ENCODE data around the gene HOXB5. TPM values are rescaled to one million over a fixed set of nuclear protein-coding genes. Genes with fewer than 3 reads are reported as not detected.
A peak's percentile ranks its signal among the peaks of the same experiment; 100 is the strongest.

The HOXB5 gene
- total RNA-seq, 1 donor from 2014 or later, result 3.9 TPM

GRCh38 chr17:48598736-48599135, 5.2 kb upstream of the HOXB5 start:
- DNase-seq (no peak), ATAC-seq (no peak)
- Histone ChIP-seq H3K27ac (no peak overlapping the region), H3K9me3 (no peaks in the 10 kb centered on the region), H3K27me3 (ENCODE audit: low read depth) (peaks cover 97% of the 10 kb centered on the region), H3K36me3 (peaks cover 5% of the 10 kb centered on the region), H3K4me3 (peak overlapping the region; percentile 63), H3K4me1 (peaks cover 35% of the 10 kb centered on the region)
- no peak for TF ChIP-seq CTCF (IDR thresholded peaks at IDR 0.05)
- intact Hi-C loops (cut with DNase I), result no loop called here

- Histone ChIP-seq H3K4me3 (peak overlapping the region; percentile 63), H3K36me3 (peaks cover 5% of the 10 kb centered on the region), H3K4me1 (peaks cover 38% of the 10 kb centered on the region), H3K9me3 (no peaks in the 10 kb centered on the region), H3K27me3 (ENCODE audit: low read depth) (peaks cover 94% of the 10 kb centered on the region), H3K27ac (peak overlapping the region; percentile 74)
- TF ChIP-seq CTCF (IDR thresholded peaks at IDR 0.05), result no peak
- intact Hi-C loops (cut with DNase I), result no loop called here
- DNase-seq (peak; percentile 69), ATAC-seq (peak; percentile 58 to 60)
Measured at GRCh38 chr17:48597778-48598631, 4.4 kb upstream of the HOXB5 start.

GRCh38 chr17:48597528-48597777, 3.9 kb upstream of the HOXB5 start:
- Histone ChIP-seq H3K36me3 (peaks cover 5% of the 10 kb centered on the region), H3K4me3 (peak overlapping the region; percentile 63), H3K9me3 (no peaks in the 10 kb centered on the region), H3K27me3 (ENCODE audit: low read depth) (peaks cover 94% of the 10 kb centered on the region), H3K4me1 (peaks cover 37% of the 10 kb centered on the region), H3K27ac (peak overlapping the region; percentile 74)
- intact Hi-C loops (cut with DNase I), result no loop called here
- DNase-seq (no peak), ATAC-seq (no peak)
- no peak for TF ChIP-seq CTCF (IDR thresholded peaks at IDR 0.05)

GRCh38 chr17:48596735-48597527, 3.4 kb upstream of the HOXB5 start:
- TF ChIP-seq CTCF (IDR thresholded peaks at IDR 0.05), result no peak
- H3K27ac ChIP-seq, result peak overlapping the region; percentile 74
- DNase-seq (no peak), ATAC-seq (peak; percentile 18 to 30)
- no peaks in the 10 kb centered on the region for H3K9me3 ChIP-seq
- intact Hi-C loops (cut with DNase I), result no loop called here
- H3K4me3 ChIP-seq, result peak overlapping the region; percentile 63
- peaks cover 37% of the 10 kb centered on the region for H3K4me1 ChIP-seq
- peaks cover 94% of the 10 kb centered on the region for H3K27me3 ChIP-seq (ENCODE audit: low read depth)
- peaks cover 5% of the 10 kb centered on the region for H3K36me3 ChIP-seq

- H3K27ac ChIP-seq, result peak overlapping the region; percentile 74
- TF ChIP-seq CTCF (IDR thresholded peaks at IDR 0.05), result no peak
- intact Hi-C loops (cut with DNase I), result no loop called here
Measured at GRCh38 chr17:48596000-48596734, 2.6 kb upstream of the HOXB5 start.

More at GRCh38 chr17:48596000-48596734, 2.6 kb upstream of the HOXB5 start:
- Histone ChIP-seq H3K36me3 (peaks cover 5% of the 10 kb centered on the region), H3K27me3 (ENCODE audit: low read depth) (peaks cover 94% of the 10 kb centered on the region), H3K4me3 (peak overlapping the region; percentile 63), H3K4me1 (peaks cover 38% of the 10 kb centered on the region), H3K9me3 (no peaks in the 10 kb centered on the region)
- ATAC-seq, result no peak
- no peak for DNase-seq
